Nucleus accumbens (tissue), 56 donors: ENCODE measurements around the gene SYCP2.
"Not testable (repeated sequence)": the region's sequence is repeated elsewhere in the genome, so short reads cannot be mapped to it uniquely, and the experiment has no call there.

Experiments used
- DNase-seq, 56 donors: peaks; one replicate each; lab custom pipeline; 2025; lab: John Stamatoyannopoulos, UW

SYCP2 gene

DNA sequence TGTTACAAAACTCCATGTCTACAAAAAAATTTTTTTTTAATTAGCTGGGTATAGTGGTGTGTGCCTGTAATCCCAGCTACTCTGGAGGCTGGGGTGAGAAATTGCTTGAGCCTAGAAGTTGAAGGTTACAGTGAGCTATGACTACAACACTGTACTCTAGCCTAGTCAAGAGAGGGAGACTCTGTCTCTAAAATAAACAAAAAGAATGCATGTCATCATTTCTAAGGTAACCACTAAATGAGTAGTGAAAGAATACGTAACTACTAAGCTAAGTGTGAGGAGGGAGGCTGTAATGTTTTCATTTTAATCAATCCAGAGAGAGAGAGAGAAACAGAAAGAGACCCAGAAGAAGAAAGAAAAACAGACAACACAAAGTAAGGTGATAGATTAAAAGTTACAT, 9.9 kb downstream of the SYCP2 start:
- no peak for DNase-seq

GRCh38 chr20:59920944-59921343, 12.5 kb downstream of the SYCP2 start:
- DNase-seq: no peak

DNA sequence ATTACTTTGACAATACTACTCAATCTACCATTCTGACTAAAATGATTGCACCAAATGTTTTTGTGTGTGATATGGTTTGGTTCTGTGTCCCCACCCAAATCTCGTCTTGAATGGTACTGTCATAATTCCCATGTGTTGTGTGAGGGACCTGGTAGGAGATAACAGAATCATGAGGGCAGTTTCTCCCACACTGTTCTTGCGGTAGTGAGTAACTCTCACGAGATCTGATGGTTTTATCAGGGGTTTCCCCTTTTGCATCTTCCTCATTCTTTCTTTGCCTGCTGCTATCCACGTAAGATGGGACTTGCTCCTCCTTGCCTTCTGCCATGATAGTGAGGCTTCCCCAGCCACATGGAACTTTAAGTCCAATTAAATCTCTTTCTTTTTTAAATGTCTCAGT, 20.8 kb downstream of the SYCP2 start:
- no peak for DNase-seq

DNA sequence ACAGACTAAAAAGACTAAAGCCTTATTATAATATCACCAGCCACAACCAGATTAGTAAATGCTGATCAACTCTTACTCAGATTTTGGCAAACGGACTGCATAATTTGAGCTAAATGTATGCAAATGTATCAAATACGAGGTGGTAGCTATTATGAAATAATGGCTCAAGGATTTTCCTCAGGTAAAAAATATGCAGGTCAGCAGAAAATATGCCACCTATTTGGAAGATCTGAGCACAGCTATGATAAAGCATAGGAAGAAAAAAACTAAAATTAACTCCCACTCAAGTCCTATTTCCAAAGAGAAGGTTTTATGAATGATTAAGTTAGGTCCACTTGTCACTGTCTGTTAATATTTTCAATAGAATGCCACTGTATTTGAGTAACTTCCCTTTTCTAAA, 22.4 kb downstream of the SYCP2 start:
- DNase-seq: no peak

DNA sequence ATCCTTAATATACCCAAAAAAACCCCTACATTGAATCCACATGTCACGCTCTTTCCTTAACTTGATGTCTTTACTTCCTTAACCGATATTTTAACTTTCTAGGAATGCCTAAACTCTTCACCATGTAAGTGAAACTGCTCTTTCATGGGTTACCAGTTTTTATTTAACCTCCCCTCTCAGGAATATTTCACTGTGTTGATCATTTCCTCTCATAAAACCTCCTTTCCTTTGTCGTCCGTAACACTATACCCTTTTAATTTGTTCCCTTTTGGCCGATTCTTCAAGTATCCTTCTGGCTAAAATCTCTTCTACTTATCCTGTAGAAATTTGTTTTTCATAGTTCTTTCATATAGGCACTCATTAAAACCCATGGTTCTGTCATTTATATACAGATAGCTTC, 24.6 kb downstream of the SYCP2 start:
- no peak for DNase-seq

- DNase-seq: no peak
These were observed 29.8 kb downstream of the SYCP2 start for GRCh38 chr20:59903621-59904020.

GRCh38 chr20:59902470-59902869, 31.0 kb downstream of the SYCP2 start:
- DNase-seq: no peak

DNA sequence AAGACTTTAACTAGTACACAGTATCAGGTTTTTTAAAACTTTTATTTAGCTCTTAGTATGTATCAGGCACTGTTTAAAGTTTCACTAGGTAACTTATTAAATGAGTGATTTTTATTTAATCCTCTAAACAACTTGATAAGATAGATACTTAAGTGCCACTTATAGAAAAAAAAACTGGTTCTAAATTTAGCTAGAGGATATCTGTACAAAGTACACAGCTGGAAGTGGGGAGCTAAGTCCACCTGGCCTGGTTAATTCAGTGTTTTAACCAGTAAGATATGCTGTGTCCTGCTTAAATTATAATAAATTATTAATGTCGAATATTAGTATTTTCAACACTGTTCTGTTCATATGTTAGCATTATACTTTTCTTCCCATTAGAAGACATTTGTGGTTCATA, 37.5 kb downstream of the SYCP2 start:
- no peak for DNase-seq

DNA sequence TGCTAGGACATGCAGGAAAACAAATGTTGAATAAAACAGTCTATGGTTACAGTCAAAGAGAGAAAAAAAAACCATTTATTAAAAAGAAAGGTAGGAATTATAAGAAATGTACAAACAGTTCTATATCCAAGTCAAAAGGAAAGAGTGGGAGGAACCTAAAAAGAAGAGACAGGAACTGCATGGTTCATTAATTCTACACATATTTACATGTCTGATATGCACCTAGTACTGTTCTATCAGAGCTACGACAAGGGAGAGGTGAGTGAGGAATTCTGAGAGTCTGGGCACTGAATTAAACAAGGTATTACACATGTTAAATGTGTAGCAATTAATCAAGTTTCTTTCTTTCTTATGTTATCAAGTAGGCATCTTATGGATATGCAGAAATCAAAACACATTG, 41.9 kb downstream of the SYCP2 start:
- no peak for DNase-seq

DNA sequence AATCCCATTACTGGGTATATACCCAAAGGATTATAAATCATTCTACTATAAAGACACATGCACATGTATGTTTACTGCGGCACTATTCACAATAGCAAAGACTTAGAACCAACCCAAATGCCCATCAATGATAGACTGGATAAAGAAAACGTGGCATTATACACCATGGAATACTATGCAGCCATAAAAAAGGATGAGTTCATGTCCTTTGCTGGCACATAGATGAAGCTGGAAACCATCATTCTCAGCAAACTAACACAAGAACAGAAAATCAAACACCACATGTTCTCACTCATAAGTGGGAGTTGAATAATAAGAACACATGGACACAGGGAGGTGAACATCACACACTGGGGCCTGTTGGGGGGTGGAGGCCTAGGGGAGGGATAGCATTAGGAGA, 43.4 kb downstream of the SYCP2 start:
- not testable (repeated sequence) for DNase-seq

DNA sequence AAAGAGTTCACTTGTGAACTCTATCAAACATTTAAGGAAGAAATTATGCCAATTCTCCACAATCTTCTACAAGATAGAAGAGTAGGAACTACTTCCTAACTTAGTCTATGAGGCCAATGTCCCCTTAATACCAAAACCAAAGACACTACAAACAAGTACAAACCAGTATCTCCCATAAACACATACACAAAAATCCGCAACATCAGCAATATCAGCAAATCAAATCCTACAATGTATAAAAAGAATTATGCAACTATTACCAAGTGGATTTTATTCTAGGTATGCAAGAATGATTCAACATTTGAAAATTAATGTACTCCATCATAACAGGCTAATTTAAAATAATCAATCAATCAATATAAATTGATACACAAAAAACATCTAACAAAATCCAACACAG, 45.4 kb downstream of the SYCP2 start:
- DNase-seq: no peak

- no peak for DNase-seq
These were observed 48.9 kb downstream of the SYCP2 start for GRCh38 chr20:59884494-59884893.

DNA sequence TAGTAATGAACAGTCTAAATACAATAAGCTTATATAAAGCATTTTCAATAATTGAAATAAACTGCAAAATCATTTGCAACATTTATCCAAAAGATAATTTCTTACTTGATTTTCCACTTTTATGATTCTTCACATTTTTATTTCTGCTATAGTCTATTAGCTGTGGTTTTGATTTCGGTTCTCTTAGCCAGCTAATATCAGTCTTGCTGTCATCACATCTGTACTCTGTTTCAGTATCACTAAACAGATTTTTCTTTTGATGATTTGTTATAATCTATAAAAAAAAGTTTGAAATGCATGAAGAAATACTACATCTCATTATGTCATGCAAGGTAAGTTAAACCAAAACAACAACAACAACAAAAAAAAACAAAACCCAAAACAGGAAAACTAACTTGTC, 53.2 kb downstream of the SYCP2 start:
- no peak for DNase-seq

DNA sequence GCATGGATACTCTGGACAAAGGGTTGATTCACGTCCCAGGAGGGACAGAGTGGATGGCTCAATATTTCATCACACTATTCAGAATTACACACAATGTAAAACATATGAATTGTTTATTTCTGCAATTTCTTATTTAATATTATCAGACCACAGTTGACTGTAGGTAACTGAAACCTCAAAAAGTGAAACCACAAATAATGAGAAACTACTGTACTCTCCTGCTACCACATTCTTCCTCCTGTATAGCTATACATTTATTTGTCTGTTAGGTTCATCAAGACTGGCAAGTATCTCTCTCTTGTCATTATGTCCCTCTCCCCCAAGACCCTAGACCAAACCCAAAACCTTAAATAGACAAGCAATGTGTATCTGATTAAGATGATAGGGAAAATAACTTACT, 60.0 kb downstream of the SYCP2 start:
- DNase-seq: no peak

DNA sequence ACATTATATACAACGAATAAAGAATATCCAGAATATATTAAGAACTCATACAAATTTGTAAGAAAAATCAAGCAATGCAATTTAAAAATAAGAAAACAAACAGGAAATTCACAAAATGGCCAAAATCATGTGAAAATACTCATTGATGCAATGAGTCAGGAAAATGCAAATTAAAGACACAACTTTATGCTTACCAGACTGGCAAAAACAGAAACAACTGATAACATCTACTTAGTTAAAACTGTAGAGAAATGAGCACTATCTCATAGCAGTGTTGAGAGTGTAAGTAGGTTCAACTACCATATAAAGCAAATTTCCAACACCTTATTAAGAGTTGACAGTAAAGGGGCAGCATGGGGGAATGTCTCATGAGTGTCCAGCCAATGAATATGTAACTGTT, 62.3 kb downstream of the SYCP2 start:
- DNase-seq: no peak

DNA sequence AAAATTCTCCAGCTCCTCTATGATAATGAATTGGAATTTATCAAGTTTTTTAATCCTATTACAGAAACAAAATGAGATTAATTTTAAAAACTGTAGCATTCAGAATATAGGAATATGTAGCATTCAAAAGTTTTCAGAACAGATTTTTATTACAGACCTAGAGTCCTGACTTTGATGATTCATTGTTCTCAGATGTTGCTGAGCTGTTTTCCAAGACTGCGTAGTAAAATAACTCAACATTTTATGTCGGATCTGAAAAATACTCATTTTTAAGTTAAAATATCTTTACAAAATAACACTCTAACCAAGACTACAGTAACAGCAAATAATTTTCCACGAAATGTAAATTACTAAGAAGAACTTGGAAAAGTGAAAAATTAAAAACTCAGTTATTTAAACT, 67.1 kb downstream of the SYCP2 start:
- no peak for DNase-seq

DNA sequence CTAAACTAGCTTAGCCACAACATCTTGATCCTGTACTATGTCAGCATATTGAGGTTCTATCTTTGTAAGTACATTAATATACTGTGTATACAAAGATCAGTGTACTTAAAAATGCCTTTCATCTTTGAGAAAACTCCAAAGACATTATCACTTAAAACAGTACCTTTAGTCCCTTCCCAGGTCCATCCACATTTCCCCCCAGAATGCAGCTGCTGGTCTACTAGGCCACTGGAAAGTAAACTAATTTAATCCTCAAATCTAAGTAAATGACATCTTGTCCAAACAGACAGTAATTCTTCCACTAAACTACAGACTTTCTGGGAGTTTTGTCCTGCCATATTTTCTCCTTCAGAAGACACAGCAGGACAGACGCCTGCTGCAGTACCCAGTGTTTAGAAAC, 68.7 kb downstream of the SYCP2 start:
- no peak for DNase-seq

- no peak for DNase-seq
These were observed 70.4 kb downstream of the SYCP2 start for GRCh38 chr20:59863058-59863457.

GRCh38 chr20:59861401-59861800, 72.0 kb downstream of the SYCP2 start:
- no peak for DNase-seq

DNA sequence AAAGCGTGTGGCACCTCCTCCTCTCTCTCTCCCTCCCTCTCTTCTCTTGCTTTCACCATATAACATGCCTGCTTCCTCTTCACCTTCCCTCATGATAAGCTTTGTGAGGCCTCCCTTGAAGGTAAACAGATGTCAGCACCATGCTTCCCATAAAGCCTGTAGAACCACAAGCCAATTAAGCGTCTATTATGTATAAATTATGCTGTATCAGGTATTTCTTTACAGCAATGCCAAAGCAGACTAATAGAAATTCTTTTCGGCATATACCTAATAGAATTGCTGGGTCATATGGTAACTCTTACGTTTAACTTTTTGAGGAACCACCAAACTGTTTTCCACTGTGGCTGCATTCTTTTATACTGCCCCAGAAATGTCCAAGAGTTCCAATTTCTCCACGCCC, 75.0 kb downstream of the SYCP2 start:
- no peak for DNase-seq

- no peak for DNase-seq
These were observed 75.5 kb downstream of the SYCP2 start for GRCh38 chr20:59857966-59858365.

DNA sequence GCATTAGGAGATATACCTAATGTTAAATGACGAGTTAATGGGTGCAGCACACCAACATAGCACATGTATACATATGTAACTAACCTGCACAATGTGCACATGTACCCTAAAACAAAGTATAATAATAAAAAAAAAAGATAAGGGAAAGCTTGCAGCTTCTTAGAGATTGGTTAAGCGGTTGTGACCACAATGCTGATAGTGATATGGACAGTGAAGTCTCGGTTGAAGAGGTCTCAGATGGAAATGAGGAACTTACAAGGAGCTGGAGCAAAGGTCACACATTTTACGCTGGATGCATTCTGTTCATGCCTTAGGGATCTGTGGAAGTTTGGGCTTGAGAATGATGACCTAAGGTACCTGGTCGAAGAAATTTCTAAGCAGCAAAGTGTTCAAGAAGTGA, 76.5 kb downstream of the SYCP2 start:
- DNase-seq: not testable (repeated sequence)

DNA sequence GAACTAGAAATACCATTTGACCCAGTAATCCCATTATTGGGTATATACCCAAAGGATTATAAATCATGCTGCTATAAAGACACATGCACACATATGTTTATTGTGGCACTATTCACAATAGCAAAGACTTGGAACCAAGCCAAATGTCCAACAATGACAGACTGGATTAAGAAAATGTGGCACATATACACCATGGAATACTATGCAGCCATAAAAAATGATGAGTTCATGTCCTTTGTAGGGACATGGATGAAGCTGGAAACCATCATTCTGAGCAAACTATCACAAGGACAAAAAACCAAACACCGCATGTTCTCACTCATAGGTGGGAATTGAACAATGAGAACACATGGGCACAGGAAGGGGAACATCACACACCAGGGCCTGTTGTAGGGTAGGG, 76.9 kb downstream of the SYCP2 start:
- DNase-seq: not testable (repeated sequence)
